Activated CD4-positive, alpha-beta memory T cell treated with anti-CD3 and anti-CD28 coated beads for 36 hours (primary cell): ENCODE data around the gene RHBDL2. TPM values are rescaled to one million over a fixed set of nuclear protein-coding genes. Genes with fewer than 3 reads are reported as not detected.

Source experiments
- CTCF ChIA-PET: fragments of 350-600 bp; sonication (Branson Sonifier 250); formaldehyde crosslinking; loops from one replicate; lab custom pipeline; 2021; ENCODE audit warnings: antibody characterized with exemption, inconsistent platforms; lab: Charles Lee
- POLR2A ChIA-PET: fragments of 350-600 bp; sonication (Branson Sonifier 250); formaldehyde crosslinking; loops from one replicate; lab custom pipeline; 2021; ENCODE audit warnings: antibody characterized with exemption; lab: Charles Lee
- DNase-seq: peaks from one replicate; pipeline ENCODE4 v3.0.0-alpha.2; 2020
- H3K27ac Mint-ChIP-seq: one replicate; pipeline ENCODE4 v1.8.0; 2021; ENCODE audit warnings: mixed read lengths
- H3K27me3 Mint-ChIP-seq: one replicate; pipeline ENCODE4 v1.8.0; 2021; ENCODE audit warnings: mixed read lengths
- H3K36me3 Mint-ChIP-seq: one replicate; pipeline ENCODE4 v1.8.0; 2021; ENCODE audit warnings: mixed read lengths
- H3K4me1 Mint-ChIP-seq: one replicate; pipeline ENCODE4 v1.8.0; 2021; ENCODE audit warnings: low read depth, mixed read lengths
- H3K4me3 Mint-ChIP-seq: one replicate; pipeline ENCODE4 v1.8.0; 2021; ENCODE audit warnings: mild to moderate bottlenecking, mixed read lengths
- H3K9me3 Mint-ChIP-seq: one replicate; pipeline ENCODE4 v1.8.0; 2021; ENCODE audit warnings: mixed read lengths
- intact Hi-C: fragments of 100-400 bp; cut with micrococcal nuclease; formaldehyde crosslinking; loops from one replicate; pipeline ENCODE4 v1.15.1; 2023
- total RNA-seq, 2 experiments: library from RNA; stranded (reverse); gene quantifications; one replicate each; pipeline ENCODE4 v1.2.3, GENCODE V29; 2021

Gene RHBDL2
- total RNA-seq, 2 experiments from 2014 or later = not detected

DNA sequence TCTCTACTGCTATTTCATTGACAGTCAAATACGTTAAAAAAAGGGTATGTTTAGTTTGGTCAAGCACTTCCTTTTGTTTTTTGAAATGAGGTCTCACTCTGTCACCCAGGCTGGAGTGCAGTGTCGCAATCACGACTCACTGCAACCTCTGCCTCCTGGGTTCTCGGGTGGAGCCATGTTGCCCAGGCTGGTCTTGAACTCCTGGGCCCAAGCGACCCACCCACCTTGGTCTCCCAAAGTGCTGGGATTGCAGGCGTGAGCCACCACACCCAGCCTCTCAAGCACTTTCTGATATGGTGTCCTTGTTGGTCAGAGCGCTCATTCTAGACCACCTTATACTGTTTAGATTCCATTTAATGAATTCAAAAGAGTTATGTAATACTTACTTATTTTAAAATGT lies 20.9 kb upstream of the RHBDL2 start:
- no peak for DNase-seq
- Mint-ChIP-seq H3K27me3 (no peaks in the 10 kb centered on the region), H3K27ac (no peak overlapping the region), H3K9me3 (no peaks in the 10 kb centered on the region), H3K4me3 (no peak overlapping the region), H3K4me1 (peaks cover 3% of the 10 kb centered on the region), H3K36me3 (no peaks in the 10 kb centered on the region)
- ChIA-PET CTCF (no interaction called here), POLR2A (no interaction called here)
- intact Hi-C loops = no loop called here

DNA sequence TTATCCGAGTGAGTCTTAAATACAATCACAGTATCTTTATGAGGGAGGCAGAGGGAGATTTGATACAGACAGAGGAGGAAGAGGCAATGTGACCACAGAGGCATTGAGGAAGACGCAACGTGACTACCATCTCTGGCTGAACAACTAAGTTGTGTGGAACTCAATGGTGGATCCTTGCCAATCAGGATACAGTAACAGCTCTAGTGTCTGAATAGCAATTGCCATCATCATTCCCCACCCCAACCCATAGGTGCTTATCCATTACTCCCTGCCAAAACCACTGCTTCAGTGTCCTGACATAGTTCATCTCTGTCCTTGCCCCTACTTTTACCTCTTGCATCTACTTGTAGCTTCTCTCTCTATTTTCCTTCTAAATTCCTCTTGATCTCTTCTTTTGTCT lies 20.5 kb upstream of the RHBDL2 start:
- ChIA-PET POLR2A (no interaction called here), CTCF (no interaction called here)
- Mint-ChIP-seq H3K4me1 (peaks cover 3% of the 10 kb centered on the region), H3K36me3 (no peaks in the 10 kb centered on the region), H3K4me3 (no peak overlapping the region), H3K9me3 (no peaks in the 10 kb centered on the region), H3K27ac (no peak overlapping the region), H3K27me3 (no peaks in the 10 kb centered on the region)
- DNase-seq = no peak
- intact Hi-C loops = no loop called here

DNA sequence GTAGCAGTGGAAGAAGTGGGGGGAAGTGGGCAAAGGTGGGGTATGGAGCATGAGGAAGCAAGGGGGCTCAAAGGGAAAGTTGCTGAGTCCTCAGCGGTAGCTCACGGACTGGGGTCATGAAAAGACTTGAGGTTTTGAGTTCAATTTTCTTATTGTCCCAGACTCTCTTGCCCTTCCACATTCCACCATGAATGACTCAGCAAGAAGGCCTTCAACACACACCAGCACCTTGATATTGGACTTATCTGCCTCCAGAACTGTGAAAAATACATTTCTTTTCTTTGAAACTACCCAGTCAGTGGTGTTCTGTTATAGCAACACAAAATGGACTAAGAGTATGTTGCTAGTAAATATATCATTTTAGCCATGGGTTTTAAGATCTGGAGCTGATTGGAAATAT lies 17.3 kb upstream of the RHBDL2 start:
- DNase-seq = no peak
- Mint-ChIP-seq H3K9me3 (no peaks in the 10 kb centered on the region), H3K27ac (no peak overlapping the region), H3K27me3 (no peaks in the 10 kb centered on the region), H3K4me1 (peaks cover 2% of the 10 kb centered on the region), H3K4me3 (no peak overlapping the region), H3K36me3 (no peaks in the 10 kb centered on the region)
- POLR2A ChIA-PET = interaction anchor here (0.7 kb wide), 1 partner anchor 761 kb away, joined by 4 read pairs; no protein-coding TSS in a partner anchor
- CTCF ChIA-PET = interaction anchor here (1.4 kb wide), 1 partner anchor 87 kb away, joined by 3 read pairs; no protein-coding TSS in a partner anchor
- intact Hi-C loops = no loop called here

DNA sequence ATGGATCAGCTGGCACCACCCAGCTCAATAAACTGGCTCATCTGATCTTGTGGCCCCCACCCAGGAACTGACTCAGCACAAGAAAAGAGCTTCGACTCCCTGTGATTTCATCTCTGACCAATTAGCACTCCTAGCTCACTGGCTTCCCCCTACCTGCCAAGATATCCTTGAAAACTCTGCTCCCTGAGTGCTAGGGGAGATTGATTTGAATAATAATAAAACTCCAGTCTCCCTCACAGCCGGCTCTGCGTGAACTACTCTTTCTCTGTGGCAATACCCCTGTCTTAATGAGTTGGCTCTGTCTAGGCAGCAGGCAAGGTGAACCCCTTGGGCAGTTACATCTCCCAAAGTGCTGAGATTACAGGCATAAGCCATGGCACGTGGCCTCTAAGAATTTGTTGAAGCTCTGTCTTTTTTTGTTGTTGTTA lies 11.8 kb upstream of the RHBDL2 start:
- intact Hi-C loops = no loop called here
- Mint-ChIP-seq H3K27ac (no peak overlapping the region), H3K4me1 (peaks cover 9% of the 10 kb centered on the region), H3K36me3 (no peaks in the 10 kb centered on the region), H3K4me3 (no peak overlapping the region), H3K27me3 (no peaks in the 10 kb centered on the region), H3K9me3 (no peaks in the 10 kb centered on the region)
- POLR2A ChIA-PET = no interaction called here
- CTCF ChIA-PET = interaction anchor here (0.9 to 1.4 kb wide), 2 partner anchors 27 to 138 kb away, joined by 3 read pairs; no protein-coding TSS in a partner anchor
- DNase-seq = no peak

DNA sequence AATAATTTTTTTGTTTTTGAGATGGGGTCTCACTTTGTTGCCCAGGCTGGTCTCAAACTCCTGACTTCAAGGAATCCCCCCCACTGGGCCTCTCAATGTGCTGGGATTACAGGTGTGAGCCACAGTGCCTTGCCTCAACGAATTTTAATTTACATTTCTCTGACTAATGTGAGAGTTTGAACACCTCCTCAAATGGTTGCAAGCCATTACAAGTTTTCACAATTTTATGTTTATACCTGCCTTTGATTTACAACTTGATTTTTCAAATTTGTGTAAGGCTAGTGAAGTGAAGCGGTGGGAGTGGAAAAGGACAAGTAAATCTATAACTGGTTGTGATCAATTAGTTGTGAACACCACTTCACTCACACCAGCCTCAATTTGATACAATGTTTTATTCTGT lies 8.9 kb upstream of the RHBDL2 start:
- H3K9me3 Mint-ChIP-seq = no peaks in the 10 kb centered on the region
- H3K4me3 Mint-ChIP-seq = no peak overlapping the region
- no peaks in the 10 kb centered on the region for H3K27me3 Mint-ChIP-seq
- POLR2A ChIA-PET = interaction anchor here (0.6 kb wide), 1 partner anchor 33 kb away, joined by 4 read pairs; no protein-coding TSS in a partner anchor
- DNase-seq = no peak
- peaks cover 9% of the 10 kb centered on the region for H3K4me1 Mint-ChIP-seq
- CTCF ChIA-PET = interaction anchor here (0.6 kb wide), 2 partner anchors 20 to 147 kb away, joined by 3 read pairs; no protein-coding TSS in a partner anchor
- H3K36me3 Mint-ChIP-seq = no peaks in the 10 kb centered on the region
- intact Hi-C loops = no loop called here
- no peak overlapping the region for H3K27ac Mint-ChIP-seq

DNA sequence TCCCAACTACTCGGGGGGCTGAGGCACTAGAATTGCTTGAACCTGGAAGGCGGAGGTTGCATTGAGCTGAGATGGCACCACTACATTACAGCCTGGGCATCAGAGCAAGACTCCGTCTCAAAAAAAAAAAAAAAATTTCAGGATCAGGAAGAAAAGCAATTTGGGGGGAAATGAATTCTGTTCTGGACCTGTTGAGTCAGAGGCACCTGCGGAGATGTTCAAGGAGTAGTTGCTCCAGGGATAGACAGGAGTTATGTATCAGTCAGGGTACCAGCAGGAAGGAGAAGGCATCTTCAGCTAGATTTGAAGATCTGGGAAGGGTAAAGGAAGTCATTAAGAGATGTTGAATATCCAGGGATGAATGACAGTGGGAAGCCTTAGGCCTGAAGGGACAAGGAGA lies 2.9 kb upstream of the RHBDL2 start:
- DNase-seq = no peak
- Mint-ChIP-seq H3K4me1 (no peaks in the 10 kb centered on the region), H3K36me3 (no peaks in the 10 kb centered on the region), H3K27me3 (no peaks in the 10 kb centered on the region), H3K4me3 (no peak overlapping the region), H3K9me3 (no peaks in the 10 kb centered on the region), H3K27ac (no peak overlapping the region)
- intact Hi-C loops = no loop called here
- CTCF ChIA-PET = interaction anchor here (0.8 kb wide), 1 partner anchor 12 kb away, joined by 5 read pairs; no protein-coding TSS in a partner anchor
- POLR2A ChIA-PET = no interaction called here

DNA sequence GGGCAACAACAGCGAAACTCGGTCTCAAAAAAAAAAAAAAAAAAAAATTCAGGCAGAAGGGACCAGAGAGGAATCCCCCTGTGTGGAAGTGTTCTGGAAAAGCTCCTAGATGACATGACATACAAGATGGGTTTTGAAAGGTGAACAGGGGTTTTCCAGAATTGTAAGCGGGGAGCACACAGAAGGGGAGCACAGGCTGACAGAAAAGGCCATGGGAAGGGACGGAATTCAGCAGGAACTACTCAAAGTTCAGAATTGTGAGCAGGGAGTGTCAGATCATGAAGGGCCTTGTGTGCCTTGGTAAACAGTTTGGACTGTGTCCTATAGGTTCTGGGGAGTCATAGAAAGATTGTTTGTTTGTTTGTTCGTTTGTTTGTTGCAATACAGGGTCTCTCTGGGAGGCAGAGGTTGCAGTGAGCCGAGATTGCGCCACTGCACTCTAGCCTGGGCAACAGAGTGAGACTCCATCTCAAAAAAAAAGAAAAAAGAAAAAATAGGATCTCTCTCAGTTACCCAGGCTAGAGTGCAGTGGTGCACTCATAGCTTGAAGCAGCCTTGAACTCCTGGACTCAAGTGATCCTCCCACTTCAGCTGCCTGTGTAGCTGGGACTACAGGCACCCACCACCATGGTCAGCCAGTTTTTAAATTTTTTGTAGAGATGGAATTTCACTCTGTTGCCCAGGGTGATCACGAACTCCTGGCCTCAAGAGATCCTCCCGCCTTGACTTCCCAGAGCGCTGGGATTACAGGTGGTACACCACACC lies 1.2 kb upstream of the RHBDL2 start:
- no peaks in the 10 kb centered on the region for H3K4me1 Mint-ChIP-seq
- H3K36me3 Mint-ChIP-seq = no peaks in the 10 kb centered on the region
- POLR2A ChIA-PET = no interaction called here
- CTCF ChIA-PET = no interaction called here
- H3K4me3 Mint-ChIP-seq = no peak overlapping the region
- intact Hi-C loops = no loop called here
- no peak for DNase-seq
- H3K9me3 Mint-ChIP-seq = no peaks in the 10 kb centered on the region
- no peak overlapping the region for H3K27ac Mint-ChIP-seq
- no peaks in the 10 kb centered on the region for H3K27me3 Mint-ChIP-seq

DNA sequence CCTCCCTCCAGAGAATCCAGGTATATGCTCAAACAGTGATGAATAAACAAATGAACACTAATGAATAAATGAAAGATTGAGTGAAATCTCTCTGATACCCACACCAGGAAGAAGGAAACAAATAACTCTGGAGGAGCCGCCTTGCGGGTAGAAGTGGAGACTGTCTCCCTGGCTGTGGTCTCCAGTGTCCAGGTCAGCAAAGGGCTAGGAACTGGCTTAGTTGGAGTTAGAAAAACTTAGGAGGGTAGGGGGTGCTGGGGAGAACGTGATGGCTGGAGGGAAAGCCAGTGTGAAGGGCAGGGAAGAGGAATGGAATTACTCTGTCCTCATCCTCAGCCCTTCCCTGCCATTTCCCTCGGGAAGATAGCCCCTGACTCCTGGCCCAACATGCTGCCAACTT lies 537 bp downstream of the RHBDL2 start:
- ChIA-PET CTCF (no interaction called here), POLR2A (no interaction called here)
- intact Hi-C loops = no loop called here
- Mint-ChIP-seq H3K36me3 (no peaks in the 10 kb centered on the region), H3K4me3 (no peak overlapping the region), H3K27ac (no peak overlapping the region), H3K4me1 (no peaks in the 10 kb centered on the region), H3K9me3 (no peaks in the 10 kb centered on the region), H3K27me3 (no peaks in the 10 kb centered on the region)
- DNase-seq = no peak

DNA sequence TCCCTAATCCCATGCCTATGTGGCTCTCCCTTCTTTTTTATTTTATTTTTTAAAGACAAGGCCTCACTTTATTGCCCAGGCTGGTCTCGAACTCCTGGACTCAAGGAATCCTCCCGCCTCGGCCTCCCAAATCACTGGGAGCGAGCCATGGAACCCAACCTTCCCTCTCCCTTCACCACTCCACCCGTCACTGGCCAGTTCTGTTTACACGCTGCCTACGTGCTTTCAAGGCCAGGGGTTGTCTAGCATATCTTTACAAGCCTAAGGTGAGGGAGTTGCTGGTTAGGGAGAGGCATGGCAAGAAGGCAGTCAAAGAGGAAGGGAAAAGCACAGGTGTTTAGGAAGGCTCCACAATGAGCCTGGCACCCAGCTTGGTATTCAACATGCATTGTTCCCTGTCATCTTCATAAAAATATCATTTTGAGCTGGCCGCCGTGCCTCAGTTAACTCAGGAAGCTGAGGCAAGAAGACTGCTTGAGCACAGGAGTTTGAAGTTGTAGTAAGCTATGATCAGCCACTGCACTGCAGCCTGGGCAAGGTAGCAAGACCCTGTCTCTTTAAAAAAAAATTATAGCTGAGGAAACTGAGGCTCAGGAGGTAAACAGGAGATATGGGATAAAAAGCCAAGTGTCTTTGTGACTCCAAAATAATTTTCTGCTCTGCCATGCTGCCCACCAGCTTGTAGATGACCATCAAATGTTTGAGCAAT lies 1.1 kb downstream of the RHBDL2 start:
- H3K4me3 Mint-ChIP-seq = no peak overlapping the region
- no peak for DNase-seq
- H3K9me3 Mint-ChIP-seq = no peaks in the 10 kb centered on the region
- H3K4me1 Mint-ChIP-seq = no peaks in the 10 kb centered on the region
- no peak overlapping the region for H3K27ac Mint-ChIP-seq
- intact Hi-C loops = no loop called here
- ChIA-PET POLR2A (no interaction called here), CTCF (no interaction called here)
- H3K36me3 Mint-ChIP-seq = no peaks in the 10 kb centered on the region
- H3K27me3 Mint-ChIP-seq = no peaks in the 10 kb centered on the region

DNA sequence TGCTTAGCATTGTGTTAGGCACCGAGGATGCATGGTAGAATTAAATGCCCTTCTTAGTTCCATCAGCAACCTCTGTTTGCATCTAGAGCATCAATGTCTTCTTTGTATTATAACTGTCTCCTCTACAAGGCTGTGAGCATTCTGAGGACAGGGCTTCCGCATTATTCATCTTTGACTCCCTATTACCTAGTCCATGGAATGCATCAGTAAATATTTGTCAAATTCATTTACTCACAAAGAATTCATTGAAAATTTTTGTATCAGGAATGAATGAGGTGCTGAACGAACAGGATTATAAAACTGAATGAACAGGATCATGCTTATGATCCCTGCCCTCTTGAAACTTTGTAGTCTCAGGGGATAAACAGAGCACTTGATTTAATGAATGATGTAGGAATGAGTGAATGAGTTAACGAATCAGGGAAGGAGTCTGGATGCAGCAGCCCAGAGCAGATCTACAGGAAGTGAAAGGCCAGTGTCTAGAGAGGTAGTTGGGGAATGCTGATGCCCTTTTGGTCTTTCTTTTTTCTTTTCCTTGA lies 2.8 kb downstream of the RHBDL2 start:
- POLR2A ChIA-PET = no interaction called here
- Mint-ChIP-seq H3K36me3 (no peaks in the 10 kb centered on the region), H3K4me1 (no peaks in the 10 kb centered on the region), H3K27ac (no peak overlapping the region), H3K4me3 (no peak overlapping the region), H3K9me3 (no peaks in the 10 kb centered on the region), H3K27me3 (no peaks in the 10 kb centered on the region)
- CTCF ChIA-PET = no interaction called here
- intact Hi-C loops = no loop called here
- DNase-seq = no peak

DNA sequence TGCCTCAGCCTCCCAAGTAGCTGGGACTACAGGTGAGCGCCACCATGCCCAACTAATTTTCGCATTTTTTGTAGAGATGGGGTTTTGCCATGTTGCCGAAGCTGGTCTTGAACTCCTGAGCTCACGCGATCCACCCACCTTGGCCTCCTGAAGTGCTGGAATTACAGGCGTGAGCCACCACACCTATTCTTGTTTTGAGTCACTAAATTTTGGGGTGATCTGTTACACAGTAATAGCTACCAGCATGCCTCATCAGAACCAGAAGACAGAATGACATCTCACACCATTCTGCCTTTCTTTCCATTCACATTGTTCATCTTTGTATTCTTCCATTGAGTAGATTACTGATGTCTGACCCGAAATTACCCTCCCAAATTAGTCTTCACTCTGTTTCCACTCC lies 9.1 kb downstream of the RHBDL2 start:
- CTCF ChIA-PET = interaction anchor here (0.7 kb wide), 1 partner anchor 45 kb away, joined by 3 read pairs; no protein-coding TSS in a partner anchor
- Mint-ChIP-seq H3K36me3 (no peaks in the 10 kb centered on the region), H3K9me3 (peaks cover 3% of the 10 kb centered on the region), H3K4me3 (no peak overlapping the region), H3K27me3 (peaks cover 2% of the 10 kb centered on the region), H3K4me1 (peaks cover 21% of the 10 kb centered on the region), H3K27ac (peak overlapping the region; percentile 0)
- intact Hi-C loops = loop anchor here (2.0 kb wide), 1 partner anchor 80 kb away; no protein-coding TSS in a partner anchor
- POLR2A ChIA-PET = interaction anchor here (2.1 kb wide), 1 partner anchor 94 kb away, joined by 6 read pairs; the partner anchor contains the start of gene NDUFS5
- peak; percentile 66 for DNase-seq

DNA sequence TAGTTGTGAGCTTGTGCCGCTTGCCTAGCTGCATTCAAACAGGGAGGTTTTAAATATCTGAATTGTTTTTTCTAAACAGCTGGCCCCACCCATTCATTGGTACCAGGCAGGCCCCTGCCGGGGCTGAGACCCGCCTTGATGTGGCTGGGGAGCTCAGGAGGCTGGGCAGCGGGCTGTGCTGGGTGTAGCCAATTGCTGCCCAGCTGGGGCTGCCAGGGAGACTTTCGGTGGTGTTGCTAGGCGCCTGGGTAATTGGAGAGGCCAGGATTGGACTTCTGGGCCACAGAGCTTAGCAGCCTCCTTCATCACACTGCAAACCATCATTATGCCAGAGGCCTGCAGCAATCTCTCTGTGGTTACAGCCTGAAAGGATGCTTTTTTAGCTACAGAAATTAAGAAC lies 12.2 kb downstream of the RHBDL2 start:
- POLR2A ChIA-PET = interaction anchor here (0.6 kb wide), 1 partner anchor 97 kb away, joined by 3 read pairs; no protein-coding TSS in a partner anchor

More for the DNA sequence above, 12.2 kb downstream of the RHBDL2 start:
- Mint-ChIP-seq H3K27ac (no peak overlapping the region), H3K36me3 (no peaks in the 10 kb centered on the region), H3K4me1 (peaks cover 21% of the 10 kb centered on the region), H3K27me3 (peaks cover 2% of the 10 kb centered on the region), H3K9me3 (peaks cover 3% of the 10 kb centered on the region), H3K4me3 (no peak overlapping the region)
- intact Hi-C loops = no loop called here
- CTCF ChIA-PET = interaction anchor here (1.4 kb wide), 1 partner anchor 35 kb away, joined by 3 read pairs; no protein-coding TSS in a partner anchor
- DNase-seq = peak; percentile 11
